ENCODE measurements around the gene NHLRC1. TPM values are rescaled to one million over a fixed set of nuclear protein-coding genes. Genes with fewer than 3 reads are reported as not detected.
A peak's percentile ranks its signal among the peaks of the same experiment; 100 is the strongest.

The NHLRC1 gene
- total and polyA plus RNA-seq, 2 of the 13 experiments (the other 11 are each of a cell fraction or from before 2014, with no cell fraction given), result 0.04 to 0.11 TPM

GRCh38 chr6:18122128-18123093 is at the start of gene NHLRC1 (continued):
- TF ChIP-seq HNF1A (IDR thresholded peaks at IDR 0.05; ENCODE audit: low read depth) (no peak; the same call in 1 of the 2 replicates), HNF1A (CRISPR knock-in tag; IDR thresholded peaks at IDR 0.05; ENCODE audit: borderline replicate concordance) (peak; percentile 94), TCF7 (IDR thresholded peaks at IDR 0.05; ENCODE audit: low read depth) (no peak), ZNF431 (CRISPR knock-in tag; IDR thresholded peaks at IDR 0.05; ENCODE audit: borderline replicate concordance, low read depth) (peak; percentile 93; the same call in 1 of the 2 replicates), BRD4 (CRISPR knock-in tag; IDR thresholded peaks at IDR 0.05) (peak; percentile 87), HNRNPL (IDR thresholded peaks at IDR 0.05; ENCODE audit: low read depth, low read length) (no peak), ZNF792 (CRISPR knock-in tag; IDR thresholded peaks at IDR 0.05) (peak; percentile 89), HOXA5 (CRISPR knock-in tag; IDR thresholded peaks at IDR 0.05) (peak; percentile 81), MTA1 (CRISPR knock-in tag; IDR thresholded peaks at IDR 0.05; ENCODE audit: borderline replicate concordance) (peak; percentile 99), RFX5 (IDR thresholded peaks at IDR 0.05; ENCODE audit: low read depth, low read length) (no peak), U2AF2 (IDR thresholded peaks at IDR 0.05; ENCODE audit: low read depth, low read length) (no peak), ZNF292 (CRISPR knock-in tag; IDR thresholded peaks at IDR 0.05; ENCODE audit: borderline replicate concordance, low read depth) (peak; percentile 62; the same call in 1 of the 2 replicates), KIAA2018 (CRISPR knock-in tag; IDR thresholded peaks at IDR 0.05; ENCODE audit: borderline replicate concordance) (no peak), ZNF232 (CRISPR knock-in tag; IDR thresholded peaks at IDR 0.05; ENCODE audit: borderline replicate concordance) (peak; percentile 72), HMGA1 (CRISPR knock-in tag; conservative IDR thresholded peaks at IDR 0.05) (no peak), STAG1 (CRISPR knock-in tag; IDR thresholded peaks at IDR 0.05) (peak; percentile 99), RFX3 (CRISPR knock-in tag; IDR thresholded peaks at IDR 0.05) (no peak)
